GF-D8 (cell line): ENCODE results near the gene RASSF9.

ENCODE experiments used
- DNase-seq: peaks from one replicate; lab custom pipeline; 2025; lab: John Stamatoyannopoulos, UW

Gene RASSF9

GRCh38 chr12:85836197-85837090, at the start of gene RASSF9:
TSS of gene RASSF9 (minus strand) at chr12:85836409. CDS start at chr12:85836201, 208 bp downstream.
- DNase-seq: no peak

- no peak for DNase-seq
Measured at GRCh38 chr12:85883763-85884162, 47.6 kb upstream of the RASSF9 start.

- DNase-seq: no peak
Measured at GRCh38 chr12:85877459-85877858, 41.2 kb upstream of the RASSF9 start.

GRCh38 chr12:85874031-85874461, 37.8 kb upstream of the RASSF9 start, which contains the start of gene NTS:
TSS of gene NTS (plus strand) at chr12:85874295. CDS start at chr12:85874404, 109 bp downstream.
- DNase-seq: no peak

- DNase-seq: no peak
Measured at GRCh38 chr12:85872497-85873091, 36.4 kb upstream of the RASSF9 start.

GRCh38 chr12:85866986-85867776, 31.0 kb upstream of the RASSF9 start:
- DNase-seq: no peak

GRCh38 chr12:85865890-85866289, 29.7 kb upstream of the RASSF9 start:
- no peak for DNase-seq

- no peak for DNase-seq
Measured at GRCh38 chr12:85856966-85857365, 20.8 kb upstream of the RASSF9 start.

GRCh38 chr12:85855305-85855704, 19.1 kb upstream of the RASSF9 start:
- DNase-seq: no peak

- DNase-seq: no peak
Measured at GRCh38 chr12:85849344-85849743, 13.1 kb upstream of the RASSF9 start.

GRCh38 chr12:85843606-85844310, 7.5 kb upstream of the RASSF9 start:
- no peak for DNase-seq

- no peak for DNase-seq
Measured at GRCh38 chr12:85835426-85836196, 598 bp downstream of the RASSF9 start.

- no peak for DNase-seq
Measured at GRCh38 chr12:85834378-85834777, 1.8 kb downstream of the RASSF9 start.

GRCh38 chr12:85833579-85833978, 2.6 kb downstream of the RASSF9 start:
- no peak for DNase-seq

GRCh38 chr12:85831327-85831990, 4.8 kb downstream of the RASSF9 start:
- DNase-seq: no peak

- no peak for DNase-seq
Measured at GRCh38 chr12:85829391-85829790, 6.8 kb downstream of the RASSF9 start.

- no peak for DNase-seq
Measured at GRCh38 chr12:85828576-85828975, 7.6 kb downstream of the RASSF9 start.

- no peak for DNase-seq
Measured at GRCh38 chr12:85825746-85826145, 10.5 kb downstream of the RASSF9 start.

- DNase-seq: no peak
Measured at GRCh38 chr12:85823436-85824180, 12.6 kb downstream of the RASSF9 start.

- no peak for DNase-seq
Measured at GRCh38 chr12:85821759-85822158, 14.4 kb downstream of the RASSF9 start.
